Panc1 (cell line): ENCODE data around the gene NRROS. TPM values are rescaled to one million over a fixed set of nuclear protein-coding genes. Genes with fewer than 3 reads are reported as not detected.

ENCODE experiments used
- ATAC-seq: fragments of 200-7000 bp; cut with Tn5 transposase; 2 replicates; pipeline ENCODE4 v1.9.1; 2020; ENCODE audit warnings: mild to moderate bottlenecking, moderate library complexity
- BruUV-seq: library from RNA; stranded (reverse); fragments of 400-500 nt; replicated peaks from 2 replicates; lab custom pipeline; 2021; lab: Mats Ljungman, UMichigan
- CTCF ChIA-PET: fragments of 300-600 bp; sonication (Branson Sonifier 250); formaldehyde crosslinking; loops from one replicate; lab custom pipeline; 2022; ENCODE audit warnings: antibody characterized with exemption; lab: Charles Lee
- POLR2A ChIA-PET: fragments of 300-600 bp; sonication (Branson Sonifier 250); formaldehyde crosslinking; loops from one replicate; lab custom pipeline; 2022; ENCODE audit warnings: antibody characterized with exemption; lab: Charles Lee
- DNase-seq: peaks from one replicate; pipeline ENCODE4 v3.0.0-alpha.2; 2010; ENCODE audit warnings: low read depth, low spot score
- H3K27ac ChIP-seq: 2 replicates; pipeline ENCODE4 v1.5.1; 2011; ENCODE audit warnings: mild to moderate bottlenecking, low read length, inconsistent platforms
- H3K27me3 ChIP-seq: fragments of 200-500 bp; sonication (Bioruptor generic); 2 replicates; pipeline ENCODE4 v1.6.0; 2014; ENCODE audit warnings: low read length, inconsistent platforms; ENCODE audit not compliant: control insufficient read depth, insufficient read depth
- H3K36me3 ChIP-seq: fragments of 200-500 bp; sonication (Bioruptor generic); 2 replicates; pipeline ENCODE4 v1.5.1; 2014; ENCODE audit warnings: inconsistent platforms, mild to moderate bottlenecking, low read length, moderate library complexity; ENCODE audit not compliant: control insufficient read depth, insufficient read depth
- H3K4me1 ChIP-seq: 2 replicates; pipeline ENCODE4 v1.5.1; 2011; ENCODE audit warnings: inconsistent platforms, mild to moderate bottlenecking, low read length, moderate library complexity; ENCODE audit not compliant: control insufficient read depth, insufficient read depth
- H3K4me3 ChIP-seq, 2 experiments: 2 replicates each; pipeline ENCODE4 v1.5.1; 2011 to 2012; ENCODE audit warnings: low read depth in 2 of 2, low read length in 2 of 2, mild to moderate bottlenecking in 2 of 2, inconsistent platforms in 1 of 2, moderate library complexity in 1 of 2
- H3K9me3 ChIP-seq: fragments of 200-500 bp; sonication (Bioruptor generic); 2 replicates; pipeline ENCODE4 v1.5.1; 2014; ENCODE audit warnings: low read depth, mild to moderate bottlenecking, inconsistent platforms, low read length, moderate library complexity; ENCODE audit not compliant: control insufficient read depth, insufficient read depth
- POLR2AphosphoS5 ChIP-seq: IDR thresholded peaks from 2 replicates; pipeline ENCODE4 v1.6.1; 2012; ENCODE audit warnings: mild to moderate bottlenecking, low read depth, low read length, moderate library complexity
- REST ChIP-seq, 2 experiments: IDR thresholded peaks; 2 replicates each; pipeline ENCODE4 v1.6.1; 2011 to 2012; ENCODE audit warnings: low read depth in 2 of 2, control low read depth in 1 of 2, low read length in 1 of 2, mild to moderate bottlenecking in 1 of 2, moderate library complexity in 1 of 2; ENCODE audit not compliant: insufficient read depth in 1 of 2
- SIN3A ChIP-seq: IDR thresholded peaks from 2 replicates; pipeline ENCODE4 v1.6.1; 2012; ENCODE audit warnings: low read depth, mild to moderate bottlenecking, low read length, moderate library complexity, borderline replicate concordance; ENCODE audit not compliant: insufficient read depth
- TCF7L2 ChIP-seq: IDR thresholded peaks from 2 replicates; pipeline ENCODE4 v1.6.1; 2011; ENCODE audit warnings: mild to moderate bottlenecking, low read depth, low read length, inconsistent platforms
- in situ Hi-C: cut with HindIII; loops from 2 replicates; pipeline ENCODE4 v1.10.0; 2016; ENCODE audit warnings: low sequenced_read_pairs, low pct_unique_long_range_greater_than_20kb
- intact Hi-C: fragments of 100-400 bp; cut with micrococcal nuclease; formaldehyde crosslinking; loops from one replicate; pipeline ENCODE4 v1.10.0; 2022; ENCODE audit not compliant: unreplicated experiment
- total RNA-seq: library from RNA; stranded (reverse); gene quantifications from one replicate; pipeline ENCODE4 v1.2.1, GENCODE V29; 2021; ENCODE audit not compliant: unreplicated experiment
- TF ChIP-seq, protein P1 (sequence below): fragments of 450-650 bp; IDR thresholded peaks from 2 replicates; pipeline ENCODE4 v1.5.1; 2017; ENCODE audit warnings: mild to moderate bottlenecking

Gene NRROS
- total RNA-seq, 1 experiment from 2014 or later, result 8.8 TPM

DNA sequence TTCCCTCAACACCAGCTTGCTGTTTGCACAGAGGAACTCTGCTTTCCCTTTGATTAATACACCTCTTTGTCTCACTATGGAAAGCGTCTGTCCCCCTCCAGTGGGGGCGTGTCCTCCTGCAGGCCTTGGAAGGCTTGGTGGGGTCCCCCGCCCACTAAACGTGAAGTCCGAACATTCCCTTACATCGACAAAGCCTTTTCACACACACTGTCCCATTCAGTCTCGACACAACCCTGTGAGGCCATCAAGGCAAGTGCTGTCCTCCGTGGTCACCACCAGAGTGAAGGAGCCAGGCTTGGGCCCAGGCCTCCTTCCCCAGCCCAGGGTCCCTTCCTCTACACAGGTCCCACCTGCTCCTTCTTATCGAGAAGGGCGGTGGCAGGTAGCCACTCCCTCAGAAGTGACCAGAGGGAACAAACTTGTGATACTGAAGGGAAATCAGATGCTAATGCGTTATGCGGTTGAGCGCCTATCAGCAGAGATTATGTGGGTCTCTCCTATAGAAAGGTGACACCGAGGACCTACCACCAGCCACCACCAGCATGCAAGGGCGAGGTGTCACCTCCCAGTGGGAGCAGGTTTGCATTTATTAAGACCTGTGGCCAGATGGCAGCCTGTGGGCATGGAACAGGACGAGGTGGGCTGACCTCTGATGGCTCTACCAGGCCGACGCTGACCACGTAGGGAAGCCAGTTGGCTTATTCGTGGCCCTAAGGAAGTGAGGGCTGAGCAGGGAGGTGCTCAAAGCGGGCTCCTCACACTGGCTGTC lies 6.6 kb downstream of the NRROS start:
- ChIA-PET CTCF (no interaction called here), POLR2A (no interaction called here)
- Histone ChIP-seq H3K9me3 (no peaks in the 10 kb centered on the region), H3K4me3 (no peak overlapping the region), H3K4me1 (peaks cover 29% of the 10 kb centered on the region), H3K36me3 (no peaks in the 10 kb centered on the region), H3K27me3 (no peaks in the 10 kb centered on the region), H3K27ac (no peak overlapping the region)
- TF ChIP-seq TCF7L2 (no peak), REST (IDR thresholded peaks at IDR 0.05; ENCODE audit: insufficient read depth in 1 of 2, low read depth in 2 of 2, low read length in 1 of 2) (no peak), POLR2AphosphoS5 (no peak), SIN3A (no peak)
- TF ChIP-seq, protein P1, sequence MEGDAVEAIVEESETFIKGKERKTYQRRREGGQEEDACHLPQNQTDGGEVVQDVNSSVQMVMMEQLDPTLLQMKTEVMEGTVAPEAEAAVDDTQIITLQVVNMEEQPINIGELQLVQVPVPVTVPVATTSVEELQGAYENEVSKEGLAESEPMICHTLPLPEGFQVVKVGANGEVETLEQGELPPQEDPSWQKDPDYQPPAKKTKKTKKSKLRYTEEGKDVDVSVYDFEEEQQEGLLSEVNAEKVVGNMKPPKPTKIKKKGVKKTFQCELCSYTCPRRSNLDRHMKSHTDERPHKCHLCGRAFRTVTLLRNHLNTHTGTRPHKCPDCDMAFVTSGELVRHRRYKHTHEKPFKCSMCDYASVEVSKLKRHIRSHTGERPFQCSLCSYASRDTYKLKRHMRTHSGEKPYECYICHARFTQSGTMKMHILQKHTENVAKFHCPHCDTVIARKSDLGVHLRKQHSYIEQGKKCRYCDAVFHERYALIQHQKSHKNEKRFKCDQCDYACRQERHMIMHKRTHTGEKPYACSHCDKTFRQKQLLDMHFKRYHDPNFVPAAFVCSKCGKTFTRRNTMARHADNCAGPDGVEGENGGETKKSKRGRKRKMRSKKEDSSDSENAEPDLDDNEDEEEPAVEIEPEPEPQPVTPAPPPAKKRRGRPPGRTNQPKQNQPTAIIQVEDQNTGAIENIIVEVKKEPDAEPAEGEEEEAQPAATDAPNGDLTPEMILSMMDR, result no peak
- DNase-seq (no peak), ATAC-seq (no peak)
- intact Hi-C loops (no loop called here), in situ Hi-C loops (no loop called here)
- no TSS peak for BruUV-seq

DNA sequence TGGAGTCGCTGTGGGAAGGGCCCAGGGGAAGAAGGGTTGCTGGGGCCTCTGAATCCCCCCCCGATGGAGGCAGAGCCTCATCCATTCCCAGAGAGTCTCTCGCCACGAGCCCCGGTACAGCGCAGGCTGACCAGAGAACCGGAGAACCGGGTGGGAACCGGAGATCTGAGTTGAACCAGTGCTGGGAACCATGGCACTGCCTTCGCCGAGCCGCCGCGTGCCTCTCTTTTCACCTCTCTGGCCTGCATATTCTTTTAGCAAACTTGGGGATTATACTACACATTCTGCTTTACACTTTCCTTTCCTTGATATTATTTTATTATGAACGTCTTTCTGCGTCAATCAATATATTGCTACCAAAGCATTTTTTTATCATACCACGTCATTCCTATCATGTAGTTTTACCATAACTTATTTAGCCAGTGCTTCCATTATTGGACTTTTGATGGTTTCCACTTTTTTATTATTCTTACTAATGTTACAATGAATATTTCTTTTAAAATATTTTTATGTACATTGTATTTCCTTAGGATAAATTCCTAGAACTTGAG lies 7.2 kb downstream of the NRROS start:
- POLR2A ChIA-PET, result no interaction called here
- H3K27ac ChIP-seq, result no peak overlapping the region
- ATAC-seq (no peak), DNase-seq (no peak)
- in situ Hi-C loops, result no loop called here
- no peaks in the 10 kb centered on the region for H3K36me3 ChIP-seq
- BruUV-seq, result no TSS peak
- no peaks in the 10 kb centered on the region for H3K27me3 ChIP-seq
- H3K4me1 ChIP-seq, result peaks cover 34% of the 10 kb centered on the region
- intact Hi-C loops, result no loop called here
- TF ChIP-seq REST (IDR thresholded peaks at IDR 0.05; ENCODE audit: insufficient read depth in 1 of 2, low read depth in 2 of 2, low read length in 1 of 2), result no peak
- no peak for TF ChIP-seq SIN3A
- TF ChIP-seq TCF7L2, result no peak
- no peak for TF ChIP-seq POLR2AphosphoS5
- TF ChIP-seq, protein P1, result no peak
- CTCF ChIA-PET, result no interaction called here
- no peak overlapping the region for H3K4me3 ChIP-seq
- H3K9me3 ChIP-seq, result no peaks in the 10 kb centered on the region
